Mesothelial cell of epicardium (in vitro differentiated cells): ENCODE data around the gene TSSK6. TPM values are rescaled to one million over a fixed set of nuclear protein-coding genes. Genes with fewer than 3 reads are reported as not detected.

Source experiments
- DNase-seq, 2 experiments: peaks; one replicate each; pipeline ENCODE4 v3.0.0; 2021; ENCODE audit warnings: low spot score in 2 of 2; ENCODE audit not compliant: unreplicated experiment in 2 of 2
- H3K27ac Mint-ChIP-seq: 2 replicates; pipeline ENCODE4 v1.8.0; 2021; ENCODE audit warnings: mixed read lengths
- H3K27me3 Mint-ChIP-seq: 2 replicates; pipeline ENCODE4 v1.8.0; 2021; ENCODE audit warnings: low read depth, mixed read lengths
- H3K36me3 Mint-ChIP-seq: 2 replicates; pipeline ENCODE4 v1.8.0; 2021; ENCODE audit warnings: mixed read lengths
- H3K4me1 Mint-ChIP-seq: 2 replicates; pipeline ENCODE4 v1.8.0; 2021; ENCODE audit warnings: mixed read lengths
- H3K4me3 Mint-ChIP-seq: 2 replicates; pipeline ENCODE4 v1.8.0; 2021; ENCODE audit warnings: mild to moderate bottlenecking, moderate library complexity, mixed read lengths
- H3K9me3 Mint-ChIP-seq: 2 replicates; pipeline ENCODE4 v1.8.0; 2021; ENCODE audit warnings: mixed read lengths
- total RNA-seq: library from RNA; stranded (reverse); gene quantifications from 3 replicates; pipeline ENCODE4 v1.2.1, GENCODE V29; 2021
- TF ChIP-seq, protein P1 (sequence below): fragments of 200-600 bp; sonication (generic); IDR thresholded peaks from one replicate; pipeline ENCODE4 v1.5.0; 2021; ENCODE audit warnings: antibody characterized with exemption; ENCODE audit not compliant: unreplicated experiment

The TSSK6 gene
- total RNA-seq, 1 donor from 2014 or later, result 2.1 TPM

DNA sequence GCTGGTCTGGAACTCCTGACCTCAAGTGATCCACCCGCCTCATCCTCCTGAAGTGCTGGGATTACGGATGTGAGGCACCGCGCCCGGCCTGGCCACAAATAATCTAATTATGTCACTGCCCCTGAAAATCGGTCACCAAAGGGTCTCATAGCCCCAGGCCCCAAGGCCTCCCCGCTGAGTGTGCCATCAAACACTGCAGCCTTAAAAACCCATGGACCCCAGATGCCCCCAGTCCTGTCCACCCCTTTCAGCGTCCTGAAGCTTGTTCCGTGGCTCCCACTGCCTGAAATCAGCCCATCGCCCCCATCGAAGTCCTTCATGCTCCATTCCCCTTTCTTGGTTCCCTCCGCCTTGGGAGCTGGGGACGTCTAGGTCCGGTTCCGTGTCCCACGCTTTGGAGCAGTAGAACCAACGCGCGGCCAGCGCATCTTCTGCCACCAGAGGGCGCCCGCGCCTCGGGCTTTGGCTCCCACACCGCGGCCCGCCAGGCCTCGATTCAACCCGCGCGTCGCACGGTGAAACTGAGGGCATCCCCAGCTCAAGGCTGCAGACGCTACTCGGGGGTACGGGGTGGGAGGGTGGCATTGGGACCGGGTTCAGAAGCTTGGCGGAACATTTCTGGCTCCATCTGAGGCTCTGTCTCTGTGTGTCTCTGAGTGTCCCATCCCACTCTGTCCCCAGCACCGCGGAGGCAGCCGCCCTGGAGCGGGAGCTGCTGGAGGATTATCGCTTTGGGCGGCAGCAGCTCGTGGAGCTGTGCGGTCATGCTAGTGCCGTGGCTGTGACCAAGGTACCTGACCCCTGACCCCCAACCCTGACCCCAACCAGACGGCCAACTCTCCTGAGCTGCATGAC is 16.8 kb upstream of the TSSK6 start:
- no peaks in the 10 kb centered on the region for H3K27me3 Mint-ChIP-seq
- H3K36me3 Mint-ChIP-seq, result peaks cover 1% of the 10 kb centered on the region
- TF ChIP-seq, protein P1, sequence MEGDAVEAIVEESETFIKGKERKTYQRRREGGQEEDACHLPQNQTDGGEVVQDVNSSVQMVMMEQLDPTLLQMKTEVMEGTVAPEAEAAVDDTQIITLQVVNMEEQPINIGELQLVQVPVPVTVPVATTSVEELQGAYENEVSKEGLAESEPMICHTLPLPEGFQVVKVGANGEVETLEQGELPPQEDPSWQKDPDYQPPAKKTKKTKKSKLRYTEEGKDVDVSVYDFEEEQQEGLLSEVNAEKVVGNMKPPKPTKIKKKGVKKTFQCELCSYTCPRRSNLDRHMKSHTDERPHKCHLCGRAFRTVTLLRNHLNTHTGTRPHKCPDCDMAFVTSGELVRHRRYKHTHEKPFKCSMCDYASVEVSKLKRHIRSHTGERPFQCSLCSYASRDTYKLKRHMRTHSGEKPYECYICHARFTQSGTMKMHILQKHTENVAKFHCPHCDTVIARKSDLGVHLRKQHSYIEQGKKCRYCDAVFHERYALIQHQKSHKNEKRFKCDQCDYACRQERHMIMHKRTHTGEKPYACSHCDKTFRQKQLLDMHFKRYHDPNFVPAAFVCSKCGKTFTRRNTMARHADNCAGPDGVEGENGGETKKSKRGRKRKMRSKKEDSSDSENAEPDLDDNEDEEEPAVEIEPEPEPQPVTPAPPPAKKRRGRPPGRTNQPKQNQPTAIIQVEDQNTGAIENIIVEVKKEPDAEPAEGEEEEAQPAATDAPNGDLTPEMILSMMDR, result peak; percentile 92
- no peaks in the 10 kb centered on the region for H3K9me3 Mint-ChIP-seq
- peak overlapping the region; percentile 10 for H3K4me3 Mint-ChIP-seq
- H3K4me1 Mint-ChIP-seq, result peaks cover 23% of the 10 kb centered on the region
- DNase-seq, result peak; percentile 73 to 90
- H3K27ac Mint-ChIP-seq, result peak overlapping the region; percentile 60

DNA sequence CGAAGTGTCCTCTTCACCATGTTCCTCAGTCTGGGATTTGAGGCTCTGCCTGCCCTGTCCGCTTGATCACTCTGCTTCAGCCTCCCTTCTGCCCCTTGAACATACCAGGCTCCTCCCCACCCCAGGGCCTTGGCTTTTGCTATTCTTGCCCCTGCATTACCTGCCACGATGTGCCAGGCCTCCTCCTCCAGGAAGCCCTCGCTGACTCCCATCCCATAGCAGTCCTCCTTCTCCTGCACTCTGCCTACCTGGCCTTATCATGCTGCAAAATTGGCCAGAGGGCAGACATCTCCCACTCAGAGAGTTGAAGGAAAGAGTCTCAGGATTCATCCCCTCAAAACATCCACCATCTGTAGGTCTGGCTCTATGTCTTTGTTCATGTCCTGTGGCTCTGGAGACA is 15.5 kb upstream of the TSSK6 start:
- peaks cover 1% of the 10 kb centered on the region for H3K36me3 Mint-ChIP-seq
- H3K4me1 Mint-ChIP-seq, result peaks cover 23% of the 10 kb centered on the region
- no peaks in the 10 kb centered on the region for H3K9me3 Mint-ChIP-seq
- H3K27me3 Mint-ChIP-seq, result no peaks in the 10 kb centered on the region
- TF ChIP-seq, protein P1, result no peak
- DNase-seq, result no peak
- no peak overlapping the region for H3K4me3 Mint-ChIP-seq
- no peak overlapping the region for H3K27ac Mint-ChIP-seq

GRCh38 chr19:19530423-19530804 is 15.1 kb upstream of the TSSK6 start:
- H3K4me1 Mint-ChIP-seq, result peaks cover 23% of the 10 kb centered on the region
- peaks cover 1% of the 10 kb centered on the region for H3K36me3 Mint-ChIP-seq
- no peak overlapping the region for H3K4me3 Mint-ChIP-seq
- TF ChIP-seq, protein P1, result no peak
- H3K27me3 Mint-ChIP-seq, result no peaks in the 10 kb centered on the region
- H3K27ac Mint-ChIP-seq, result no peak overlapping the region
- DNase-seq, result no peak
- H3K9me3 Mint-ChIP-seq, result no peaks in the 10 kb centered on the region

- H3K4me3 Mint-ChIP-seq, result no peak overlapping the region
- no peaks in the 10 kb centered on the region for H3K9me3 Mint-ChIP-seq
- H3K36me3 Mint-ChIP-seq, result peaks cover 1% of the 10 kb centered on the region
- no peak for DNase-seq
- TF ChIP-seq, protein P1, result no peak
- H3K27me3 Mint-ChIP-seq, result no peaks in the 10 kb centered on the region
- no peak overlapping the region for H3K27ac Mint-ChIP-seq
- peaks cover 23% of the 10 kb centered on the region for H3K4me1 Mint-ChIP-seq
Measured at GRCh38 chr19:19529783-19530422, 14.6 kb upstream of the TSSK6 start.

- Mint-ChIP-seq H3K4me1 (peaks cover 18% of the 10 kb centered on the region), H3K9me3 (no peaks in the 10 kb centered on the region), H3K4me3 (no peak within 1 kb of the TSS), H3K27ac (no peak within 1 kb of the TSS), H3K27me3 (no peaks in the 10 kb centered on the region), H3K36me3 (peaks cover 1% of the 10 kb centered on the region)
- TF ChIP-seq, protein P1, result no peak
- DNase-seq, result no peak
Measured at GRCh38 chr19:19528721-19529490, 13.6 kb upstream of the TSSK6 start, which contains the start of gene YJEFN3. TSS of gene YJEFN3 (plus strand) at chr19:19528911. CDS start at chr19:19528933, 22 bp downstream.
